GM10266 (cell line): Measurements from ENCODE around the gene CACNA1G.

Source experiments
- DNase-seq: peaks from one replicate; pipeline ENCODE4 v3.0.0; 2012; ENCODE audit errors: extremely low spot score
- CTCF ChIP-seq: IDR thresholded peaks from 2 replicates; pipeline ENCODE4 v1.5.1; 2012; ENCODE audit warnings: mild to moderate bottlenecking, low read depth; ENCODE audit not compliant: control insufficient read depth, insufficient read depth; ENCODE audit errors: missing control alignments

CACNA1G gene

GRCh38 chr17:50554201-50554600 is 6.3 kb upstream of the CACNA1G start:
- TF ChIP-seq CTCF: no peak

GRCh38 chr17:50556803-50557202 is 3.7 kb upstream of the CACNA1G start:
- no peak for TF ChIP-seq CTCF
- no peak for DNase-seq

More at GRCh38 chr17:50554201-50554600, 6.3 kb upstream of the CACNA1G start:
- no peak for DNase-seq

- no peak for TF ChIP-seq CTCF
- DNase-seq: no peak
Measured at GRCh38 chr17:50557630-50558029, 2.9 kb upstream of the CACNA1G start.

GRCh38 chr17:50558091-50558490 is 2.4 kb upstream of the CACNA1G start:
- TF ChIP-seq CTCF: no peak
- no peak for DNase-seq

GRCh38 chr17:50558581-50558940 is 2.0 kb upstream of the CACNA1G start:
- TF ChIP-seq CTCF: no peak
- DNase-seq: no peak

GRCh38 chr17:50558941-50559614 is 1.4 kb upstream of the CACNA1G start:
- no peak for DNase-seq
- no peak for TF ChIP-seq CTCF

GRCh38 chr17:50559674-50560184 is 786 bp upstream of the CACNA1G start:
- TF ChIP-seq CTCF: no peak
- peak; percentile 76 for DNase-seq
